Esophagus squamous epithelium (tissue), 5 donors: ENCODE data around the gene ALOX12. TPM values are rescaled to one million over a fixed set of nuclear protein-coding genes. Genes with fewer than 3 reads are reported as not detected.

Experiments
- DNase-seq: peaks from one replicate; lab custom pipeline; 2025; lab: John Stamatoyannopoulos, UW
- H3K27ac ChIP-seq, 4 donors: fragments of 200-600 bp; sonication (generic); one replicate each; pipeline ENCODE4 v1.5.1; 2016 to 2019; ENCODE audit warnings: mild to moderate bottlenecking in 1 of 4
- H3K27me3 ChIP-seq, 4 donors: fragments of 200-600 bp; sonication (generic); 1 replicate in 3 of 4; 2 replicates in 1 of 4; pipeline versions ENCODE4 v1.5.1 to v1.6.0; 2017 to 2021; ENCODE audit warnings: antibody characterized with exemption in 1 of 4
- H3K36me3 ChIP-seq, 3 donors: fragments of 200-600 bp; sonication (generic); one replicate each; pipeline ENCODE4 v1.5.1; 2016 to 2019
- H3K4me1 ChIP-seq, 3 donors: fragments of 200-600 bp; sonication (generic); one replicate each; pipeline ENCODE4 v1.5.1; 2017 to 2019
- H3K4me3 ChIP-seq, 4 donors: fragments of 200-600 bp; sonication (generic); 1 replicate in 3 of 4; 2 replicates in 1 of 4; pipeline ENCODE4 v1.5.1; 2016 to 2019; ENCODE audit warnings: mild to moderate bottlenecking in 2 of 4, moderate library complexity in 1 of 4
- H3K9me3 ChIP-seq, 3 donors: fragments of 200-600 bp; sonication (generic); one replicate each; pipeline ENCODE4 v1.5.1; 2016 to 2019
- CTCF ChIP-seq, 6 experiments: fragments of 450-650 bp in 4 of 6; fragments of 200-600 bp in 2 of 6; sonication (generic) in 2 of 6; IDR thresholded peaks; one replicate each; pipeline ENCODE4 v1.5.1; 2016 to 2019; ENCODE audit warnings: antibody characterized with exemption in 6 of 6, mild to moderate bottlenecking in 4 of 6, moderate library complexity in 4 of 6
- POLR2A ChIP-seq, 4 donors: fragments of 450-650 bp; IDR thresholded peaks; one replicate each; pipeline ENCODE4 v1.6.1; 2017; ENCODE audit warnings: antibody characterized with exemption in 4 of 4, mild to moderate bottlenecking in 4 of 4, moderate library complexity in 3 of 4
- WGBS, 2 donors: methylation state at CpG; one replicate each; pipeline ENCODE4 v1.1.5; 2018; 5-methylcytosine and 5-hydroxymethylcytosine counted together
- intact Hi-C: fragments of 100-400 bp; cut with DNase I; formaldehyde crosslinking; loops from one replicate; pipeline ENCODE4 v1.15.0; 2022
- total RNA-seq, 4 donors: library from RNA; depleted of rRNA; stranded (reverse); fragments of >200 nt; gene quantifications; one replicate each; pipeline ENCODE4 v1.1.0, GENCODE V29; 2016
- donor health status: DM: yes; HTN: yes; CAD: no.

ALOX12 gene
- total RNA-seq, 4 donors from 2014 or later: 3.8 to 43.5 (median 26.4) TPM

- no peak for TF ChIP-seq CTCF (IDR thresholded peaks at IDR 0.05)
- peaks cover 25 to 79% (median 36%) of the 10 kb centered on the region in 3 donors for H3K4me1 ChIP-seq
- 58 to 76% methylated on average over 10 to 11 of the region's 11 CpGs for WGBS, 2 donors
- H3K36me3 ChIP-seq: peaks cover 0 to 17% (median 0%) of the 10 kb centered on the region in 3 donors
- H3K27me3 ChIP-seq: peaks cover 0 to 14% (median 0%) of the 10 kb centered on the region in 4 donors
- H3K9me3 ChIP-seq: no peaks in the 10 kb centered on the region
- no peak for DNase-seq
- intact Hi-C loops: no loop called here
- peak overlapping the region; percentile 77 to 91 (median 86) for H3K27ac ChIP-seq
- H3K4me3 ChIP-seq: peak overlapping the region in 1 of 4 donors; percentile 66
Observed at GRCh38 chr17:7020894-7021664, 25.2 kb downstream of the ALOX12 start.

GRCh38 chr17:7021993-7022778 is 26.3 kb downstream of the ALOX12 start:
- Histone ChIP-seq H3K36me3 (peaks cover 0 to 6% (median 0%) of the 10 kb centered on the region in 3 donors), H3K27me3 (peaks cover 0 to 14% (median 0%) of the 10 kb centered on the region in 4 donors), H3K9me3 (no peaks in the 10 kb centered on the region), H3K4me1 (peaks cover 24 to 68% (median 36%) of the 10 kb centered on the region in 3 donors), H3K27ac (peak overlapping the region; percentile 77 to 87 (median 82)), H3K4me3 (peak overlapping the region; percentile 16 to 66 (median 43))
- DNase-seq: no peak
- intact Hi-C loops: no loop called here
- TF ChIP-seq CTCF (IDR thresholded peaks at IDR 0.05) (peak; percentile 91 to 98 (median 96)), POLR2A (IDR thresholded peaks at IDR 0.05) (peak in 1 of 4 donors; percentile 6)
- 2% methylated on average over 11 to 18 of the region's 53 CpGs for WGBS, 2 donors

- H3K4me1 ChIP-seq: peaks cover 24 to 66% (median 28%) of the 10 kb centered on the region in 3 donors
- DNase-seq: no peak
- H3K27me3 ChIP-seq: peaks cover 0 to 14% (median 0%) of the 10 kb centered on the region in 4 donors
- no peaks in the 10 kb centered on the region for H3K36me3 ChIP-seq
- TF ChIP-seq CTCF (IDR thresholded peaks at IDR 0.05): no peak
- no peak for TF ChIP-seq POLR2A (IDR thresholded peaks at IDR 0.05)
- peak within 1 kb of the TSS; percentile 20 to 66 (median 43) for H3K4me3 ChIP-seq
- H3K9me3 ChIP-seq: no peaks in the 10 kb centered on the region
- H3K27ac ChIP-seq: peak within 1 kb of the TSS; percentile 77 to 87 (median 82)
- intact Hi-C loops: no loop called here
- 17 to 20% methylated on average over 32 to 33 of the region's 47 CpGs for WGBS, 2 donors
Observed at GRCh38 chr17:7022781-7023571, 27.1 kb downstream of the ALOX12 start, which contains the start of gene BCL6B. TSS of gene BCL6B (plus strand) at chr17:7023050. CDS start at chr17:7023672, 622 bp downstream.

- no peak for DNase-seq
- peaks cover 24 to 61% (median 24%) of the 10 kb centered on the region in 3 donors for H3K4me1 ChIP-seq
- 63 to 75% methylated on average over 22 to 31 of the region's 51 CpGs for WGBS, 2 donors
- H3K9me3 ChIP-seq: no peaks in the 10 kb centered on the region
- H3K27ac ChIP-seq: peak overlapping the region; percentile 77 to 87 (median 82)
- intact Hi-C loops: no loop called here
- H3K27me3 ChIP-seq: peaks cover 0 to 14% (median 0%) of the 10 kb centered on the region in 4 donors
- H3K36me3 ChIP-seq: no peaks in the 10 kb centered on the region
- TF ChIP-seq CTCF (IDR thresholded peaks at IDR 0.05): no peak
- TF ChIP-seq POLR2A (IDR thresholded peaks at IDR 0.05): peak in 3 of 4 donors; percentile 44 to 80 (median 62)
- peak overlapping the region; percentile 20 to 66 (median 43) for H3K4me3 ChIP-seq
Observed at GRCh38 chr17:7023576-7024401, 27.9 kb downstream of the ALOX12 start.
